ENCODE measurements around the gene ULK4.
"Not testable (repeated sequence)": the region's sequence is repeated elsewhere in the genome, so short reads cannot be mapped to it uniquely, and the experiment has no call there.

Gene ULK4

DNA sequence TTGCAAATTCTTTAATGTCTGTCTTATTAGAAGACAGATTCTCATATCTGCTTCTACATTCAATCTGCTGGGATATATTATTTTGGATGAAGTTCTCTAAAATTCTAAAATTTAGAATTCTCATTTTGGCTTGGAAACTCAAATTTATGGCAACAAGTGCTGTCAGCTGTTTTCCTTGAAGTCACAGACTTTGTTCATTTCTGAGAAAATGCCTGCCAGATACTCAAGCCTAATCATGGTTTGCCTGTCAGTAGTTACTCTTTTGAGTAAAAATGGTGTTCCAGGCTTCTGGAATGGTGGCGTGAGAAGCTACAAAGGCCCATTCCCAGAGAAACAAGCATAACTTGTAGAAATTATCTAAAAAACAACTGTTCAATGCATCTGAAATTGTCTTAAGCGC lies 646.8 kb downstream of the ULK4 start:
- no peak for DNase-seq (ENCODE audit: low read depth in 2 of 2)

DNA sequence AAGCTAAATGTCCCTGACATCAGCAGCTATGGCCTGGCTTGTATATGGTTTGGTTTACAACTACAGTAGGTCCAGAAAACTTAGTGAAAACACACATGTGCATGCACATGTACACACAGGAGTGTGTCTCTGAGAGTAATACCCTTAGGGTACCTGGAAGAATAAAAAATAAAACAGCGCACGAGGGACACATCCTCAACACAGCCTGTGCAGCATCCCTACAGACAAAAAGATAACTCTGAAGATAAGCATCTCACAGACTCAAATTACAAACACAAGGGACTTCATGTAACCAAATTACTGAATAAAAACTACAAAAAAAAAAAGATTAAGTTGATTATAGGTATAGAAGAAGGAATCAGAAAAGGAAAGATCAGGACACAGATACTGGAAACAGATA lies 653.8 kb downstream of the ULK4 start:
- no peak for DNase-seq (ENCODE audit: low read depth in 2 of 2)

DNA sequence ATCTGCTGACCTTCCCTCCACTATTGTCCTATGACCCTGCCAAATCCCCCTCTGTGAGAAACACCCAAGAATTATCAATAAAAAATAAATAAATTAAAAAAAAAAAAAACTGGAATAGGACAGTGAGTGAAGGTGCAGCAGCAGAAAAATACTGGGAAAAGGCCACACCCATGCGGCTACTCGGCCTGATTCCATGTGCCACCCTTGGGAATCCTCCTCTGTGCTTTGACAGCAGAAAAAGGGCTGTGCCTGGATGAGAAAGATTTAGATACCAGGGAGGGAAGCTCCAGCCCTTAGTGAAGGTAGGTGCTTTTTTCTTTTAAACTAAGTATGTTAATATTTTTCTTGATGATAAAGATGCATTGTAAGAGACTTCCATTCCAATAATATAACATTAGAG lies 654.8 kb downstream of the ULK4 start:
- no peak for DNase-seq (ENCODE audit: low read depth in 2 of 2)

- no peak for DNase-seq (ENCODE audit: low read depth in 2 of 2)
These were observed 657.3 kb downstream of the ULK4 start for GRCh38 chr3:41304593-41304992.

DNA sequence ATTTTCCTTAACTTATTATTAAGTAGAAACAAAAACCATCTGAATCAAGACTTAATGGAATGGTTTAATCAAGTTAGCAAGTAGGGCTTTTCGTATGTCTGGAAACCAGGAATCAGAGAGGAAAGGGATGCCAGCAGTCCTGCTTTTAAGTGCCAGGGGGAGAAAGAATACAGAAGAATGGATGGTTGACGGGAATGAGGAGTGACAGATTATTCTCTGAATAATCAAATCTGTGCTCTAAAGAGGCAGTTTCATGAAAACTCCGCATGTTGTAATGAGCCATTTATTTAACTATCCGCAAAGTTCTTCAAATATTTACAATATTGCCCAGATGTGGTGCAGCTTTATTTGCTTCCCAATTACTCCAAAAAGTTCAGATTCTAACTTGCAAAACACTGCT lies 659.6 kb downstream of the ULK4 start:
- no peak for DNase-seq (ENCODE audit: low read depth in 2 of 2)

GRCh38 chr3:41301548-41301947 lies 660.4 kb downstream of the ULK4 start:
- no peak for DNase-seq (ENCODE audit: low read depth in 2 of 2)

GRCh38 chr3:41299036-41299435 lies 662.9 kb downstream of the ULK4 start:
- DNase-seq (ENCODE audit: low read depth in 2 of 2) = no peak

GRCh38 chr3:41297750-41298149 lies 664.2 kb downstream of the ULK4 start:
- no peak for DNase-seq (ENCODE audit: low read depth in 2 of 2)

- DNase-seq (ENCODE audit: low read depth in 2 of 2) = no peak
These were observed 665.3 kb downstream of the ULK4 start for GRCh38 chr3:41296556-41296955.

DNA sequence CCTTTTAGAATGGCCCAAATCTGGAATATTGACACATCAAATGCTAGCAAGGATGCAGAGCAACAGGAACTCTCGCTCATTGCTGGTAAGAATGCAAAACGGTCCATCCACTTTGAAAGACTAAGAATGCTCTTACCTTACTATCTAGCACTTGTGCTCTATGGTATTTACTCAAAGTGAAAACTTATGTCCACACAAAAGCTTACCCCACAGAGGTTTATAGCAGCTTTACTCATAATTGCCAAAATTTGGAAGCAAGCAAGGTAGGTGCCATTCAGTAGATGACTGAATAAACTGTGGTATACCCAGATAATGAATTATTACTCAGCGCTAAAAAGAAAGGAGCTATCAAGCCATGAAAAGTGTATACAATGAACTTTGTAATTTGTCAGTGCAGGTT lies 666.2 kb downstream of the ULK4 start:
- no peak for DNase-seq (ENCODE audit: low read depth in 2 of 2)

GRCh38 chr3:41293169-41293681 lies 668.7 kb downstream of the ULK4 start:
- no peak for DNase-seq (ENCODE audit: low read depth in 2 of 2)

DNA sequence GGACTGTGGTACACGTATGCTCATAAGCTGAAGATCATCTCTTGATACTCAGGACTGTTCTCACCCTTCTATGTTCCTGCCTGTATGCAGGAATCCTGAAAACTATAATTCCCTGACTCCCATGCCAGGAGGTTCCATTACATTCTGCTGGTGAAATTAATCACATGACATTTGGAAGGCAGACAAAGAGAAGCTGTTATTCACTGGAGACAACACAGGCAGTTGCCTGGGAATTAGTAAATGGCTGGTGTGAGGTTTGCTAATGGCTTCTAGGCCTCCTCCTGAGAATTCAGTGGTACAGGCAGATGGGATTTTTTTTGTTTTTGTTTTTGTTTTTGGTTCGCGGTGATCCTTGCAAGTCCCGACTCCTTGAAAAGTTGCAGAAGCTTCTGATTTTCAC lies 671.2 kb downstream of the ULK4 start:
- DNase-seq (ENCODE audit: low read depth in 2 of 2) = no peak

- DNase-seq (ENCODE audit: low read depth in 2 of 2) = no peak
These were observed 671.6 kb downstream of the ULK4 start for GRCh38 chr3:41290306-41290705.

GRCh38 chr3:41288785-41289184 lies 673.1 kb downstream of the ULK4 start:
- no peak for DNase-seq (ENCODE audit: low read depth in 2 of 2)

GRCh38 chr3:41286305-41286704 lies 675.6 kb downstream of the ULK4 start:
- no peak for DNase-seq (ENCODE audit: low read depth in 2 of 2)

DNA sequence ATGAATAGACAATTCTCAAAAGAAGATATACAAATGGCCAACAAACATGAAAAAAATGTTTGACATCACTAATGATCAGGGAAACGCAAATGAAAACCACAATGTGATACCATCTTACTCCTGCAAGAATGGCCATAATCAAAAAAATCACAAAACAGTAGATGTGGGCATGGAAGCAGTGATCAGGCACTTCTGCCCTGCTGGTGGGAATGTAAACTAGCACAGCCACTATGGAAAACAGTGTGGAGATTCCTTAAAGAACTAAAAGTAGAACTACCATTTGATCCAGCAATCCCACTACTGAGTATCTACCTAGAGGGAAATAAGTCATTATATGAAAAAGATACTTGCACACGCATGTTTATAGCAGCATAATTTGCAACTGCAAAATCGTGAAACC lies 677.0 kb downstream of the ULK4 start:
- not testable (repeated sequence) for DNase-seq (ENCODE audit: low read depth in 2 of 2)

DNA sequence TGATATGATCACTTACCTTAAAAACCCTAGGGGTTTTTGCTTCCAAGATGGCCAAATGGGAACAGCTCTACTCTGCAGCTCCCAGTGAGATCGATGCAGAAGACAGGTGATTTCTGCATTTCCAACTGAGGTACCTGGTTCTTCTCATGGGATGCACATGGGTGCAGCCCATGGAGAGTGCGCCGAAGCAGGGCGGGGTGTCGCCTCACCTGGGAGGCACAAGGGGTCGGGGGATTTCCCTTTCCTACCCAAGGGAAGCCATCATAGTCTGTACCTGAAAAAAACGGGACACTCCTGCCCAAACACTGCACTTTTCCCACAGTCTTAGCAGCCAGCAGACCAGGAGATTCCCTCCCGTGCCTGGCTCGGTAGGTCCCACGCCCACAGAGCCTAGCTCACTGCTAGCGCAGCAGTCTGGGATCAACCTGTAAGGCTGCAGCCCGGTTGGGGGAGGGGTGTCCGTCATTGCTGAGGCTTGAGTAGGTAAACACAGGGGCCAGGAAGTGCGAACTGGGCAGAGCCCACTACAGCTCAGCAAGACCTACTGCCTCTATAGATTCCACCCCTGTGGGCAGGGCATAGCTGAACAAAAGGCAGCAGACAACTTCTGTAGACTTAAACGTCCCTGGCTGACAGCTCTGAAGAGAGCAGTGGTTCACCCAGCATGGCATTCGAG lies 684.0 kb downstream of the ULK4 start:
- DNase-seq (ENCODE audit: low read depth in 2 of 2) = no peak

GRCh38 chr3:41276191-41276590 lies 685.7 kb downstream of the ULK4 start:
- no peak for DNase-seq (ENCODE audit: low read depth in 2 of 2)

- no peak for DNase-seq (ENCODE audit: low read depth in 2 of 2)
These were observed 686.8 kb downstream of the ULK4 start for GRCh38 chr3:41274944-41275668.

- no peak for DNase-seq (ENCODE audit: low read depth in 2 of 2)
These were observed 689.2 kb downstream of the ULK4 start for GRCh38 chr3:41272667-41273066.

GRCh38 chr3:41267975-41268640 lies 693.8 kb downstream of the ULK4 start:
- no peak for DNase-seq (ENCODE audit: low read depth in 2 of 2)

- no peak for DNase-seq (ENCODE audit: low read depth in 2 of 2)
These were observed 696.1 kb downstream of the ULK4 start for GRCh38 chr3:41265823-41266273.
